ENCODE results near the gene OR13A1.
A peak's percentile ranks its signal among the peaks of the same experiment; 100 is the strongest.
"Not testable (repeated sequence)": the region's sequence is repeated elsewhere in the genome, so short reads cannot be mapped to it uniquely, and the experiment has no call there.

Gene OR13A1, protein sequence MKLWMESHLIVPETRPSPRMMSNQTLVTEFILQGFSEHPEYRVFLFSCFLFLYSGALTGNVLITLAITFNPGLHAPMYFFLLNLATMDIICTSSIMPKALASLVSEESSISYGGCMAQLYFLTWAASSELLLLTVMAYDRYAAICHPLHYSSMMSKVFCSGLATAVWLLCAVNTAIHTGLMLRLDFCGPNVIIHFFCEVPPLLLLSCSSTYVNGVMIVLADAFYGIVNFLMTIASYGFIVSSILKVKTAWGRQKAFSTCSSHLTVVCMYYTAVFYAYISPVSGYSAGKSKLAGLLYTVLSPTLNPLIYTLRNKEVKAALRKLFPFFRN

DNA sequence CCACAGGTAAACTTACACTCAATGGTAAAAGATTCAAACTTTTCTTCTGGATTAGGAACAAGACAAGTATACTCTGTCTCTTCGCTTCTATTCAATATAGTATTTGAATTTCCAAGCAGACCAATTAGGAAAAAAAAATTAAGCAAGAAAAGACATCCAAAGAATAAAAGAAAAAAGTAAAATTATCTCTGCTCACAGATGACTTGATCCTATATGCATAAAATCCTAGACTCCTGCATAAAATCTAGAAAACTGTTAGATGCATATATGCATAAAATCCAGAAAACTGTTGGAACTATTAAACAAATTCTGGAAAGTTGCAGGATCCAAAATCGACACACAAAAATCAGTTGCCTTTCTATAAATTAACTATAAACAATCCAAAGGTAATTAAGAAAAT, at the start of gene OR13A1:
TSS of gene OR13A1 (minus strand) at position 101 of the 400 bp plus-strand sequence. CDS start 11,186 bp downstream, outside the sequence.
- DNase-seq, result no peak

DNA sequence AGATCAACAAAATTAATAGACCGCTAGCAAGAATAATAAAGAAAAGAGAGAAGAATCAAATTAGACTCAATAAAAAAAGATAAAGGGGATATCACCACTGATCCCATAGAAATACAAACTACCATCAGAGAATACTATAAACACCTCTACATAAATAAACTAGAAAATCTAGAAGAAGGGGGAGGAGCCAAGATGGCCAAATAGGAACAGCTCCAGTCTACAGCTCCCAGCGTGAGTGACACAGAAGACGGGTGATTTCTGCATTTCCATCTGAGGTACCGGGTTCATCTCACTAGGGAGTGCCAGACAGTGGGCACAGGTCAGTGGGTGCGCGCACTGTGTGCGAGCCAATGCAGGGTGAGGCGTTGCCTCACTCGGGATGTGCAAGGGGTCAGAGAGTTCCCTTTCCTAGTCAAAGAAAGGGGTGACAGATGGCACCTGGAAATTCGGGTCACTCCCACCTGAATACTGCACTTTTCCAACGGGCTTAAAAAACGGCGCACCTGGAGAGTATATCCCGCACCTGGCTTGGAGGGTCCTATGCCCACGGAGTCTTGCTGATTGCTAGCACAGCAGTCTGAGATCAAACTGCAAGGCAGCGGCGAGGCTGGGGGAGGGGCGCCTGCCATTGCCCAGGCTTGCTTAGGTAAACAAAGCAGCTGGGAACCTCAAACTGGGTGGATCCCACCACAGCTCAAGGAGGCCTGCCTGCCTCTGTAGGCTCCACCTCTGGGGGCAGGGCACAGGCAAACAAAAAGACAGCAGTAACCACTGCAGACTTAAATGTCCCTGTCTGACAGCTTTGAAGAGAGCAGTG, 46.8 kb upstream of the OR13A1 start:
- peak; percentile 12 to 71 (median 41) for DNase-seq

DNA sequence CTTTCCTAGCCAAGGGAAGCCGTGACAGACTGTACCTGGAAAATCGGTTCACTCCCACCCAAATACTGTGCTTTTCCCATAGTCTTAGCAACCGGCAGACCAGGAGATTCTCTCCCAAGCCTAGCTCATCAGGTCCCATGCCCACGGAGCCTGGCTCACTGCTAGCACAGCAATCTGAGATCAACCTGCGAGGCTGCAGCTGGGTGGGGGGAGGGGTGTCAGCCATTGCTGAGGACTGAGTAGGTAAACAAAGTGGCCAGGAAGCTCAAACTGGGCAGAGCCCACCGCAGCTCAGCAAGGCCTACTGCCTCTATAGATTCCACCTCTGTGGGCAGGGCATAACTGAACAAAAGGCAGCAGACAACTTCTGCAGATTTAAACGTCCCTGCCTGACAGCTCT, 43.6 kb upstream of the OR13A1 start:
- DNase-seq, result peak in 2 of 3 experiments; percentile 3 to 13

GRCh38 chr10:45355494-45355893, 40.1 kb upstream of the OR13A1 start:
- DNase-seq, result no peak

DNA sequence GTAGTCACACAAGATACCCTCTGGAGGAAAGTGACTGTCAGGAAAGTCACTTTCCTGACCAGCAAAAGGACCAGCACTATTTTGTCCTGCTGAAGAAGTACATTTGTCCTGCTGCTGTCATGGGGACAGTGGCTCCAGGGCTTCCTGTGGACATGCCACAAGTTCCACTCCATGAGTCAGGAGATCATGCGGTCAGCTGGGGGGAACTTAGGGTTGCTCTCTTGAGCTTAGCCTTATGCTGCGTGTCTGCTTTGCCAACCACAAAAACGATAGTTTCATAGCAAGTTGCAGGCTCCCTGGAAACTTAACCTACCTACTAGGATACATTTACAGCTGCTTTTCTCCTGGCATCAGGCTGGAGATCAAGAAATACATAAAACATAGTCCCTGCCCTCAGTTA, 38.9 kb upstream of the OR13A1 start:
- no peak for DNase-seq

- DNase-seq, result no peak
Measured at GRCh38 chr10:45353186-45353585, 37.8 kb upstream of the OR13A1 start.

DNA sequence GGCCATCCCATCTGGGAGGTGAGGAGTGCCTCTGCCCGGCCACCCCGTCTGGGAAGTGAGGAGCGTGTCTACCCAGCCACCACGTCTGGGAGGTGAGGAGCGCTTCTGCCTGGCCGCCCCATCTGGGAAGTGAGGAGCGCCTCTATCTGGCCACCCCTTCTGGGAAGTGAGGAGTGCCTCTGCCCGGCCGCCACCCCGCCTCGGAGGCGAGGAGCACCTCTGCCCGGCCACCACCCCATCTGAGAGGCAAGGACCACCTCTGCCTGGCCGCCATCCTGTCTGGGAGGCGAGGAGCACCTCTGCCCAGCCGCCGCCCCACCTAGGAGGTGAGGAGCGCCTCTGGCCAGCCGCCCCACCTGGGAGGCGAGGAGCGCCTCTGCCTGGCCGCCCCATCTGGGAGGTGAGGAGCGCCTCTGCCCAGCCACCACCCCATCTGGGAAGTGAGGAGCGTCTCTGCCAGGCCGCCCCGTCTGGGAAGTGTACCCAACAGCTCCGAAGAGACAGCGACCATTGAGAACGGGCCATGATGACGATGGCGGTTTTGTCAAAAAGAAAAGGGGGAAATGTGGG, 32.9 kb upstream of the OR13A1 start:
- not testable (repeated sequence) for DNase-seq

DNA sequence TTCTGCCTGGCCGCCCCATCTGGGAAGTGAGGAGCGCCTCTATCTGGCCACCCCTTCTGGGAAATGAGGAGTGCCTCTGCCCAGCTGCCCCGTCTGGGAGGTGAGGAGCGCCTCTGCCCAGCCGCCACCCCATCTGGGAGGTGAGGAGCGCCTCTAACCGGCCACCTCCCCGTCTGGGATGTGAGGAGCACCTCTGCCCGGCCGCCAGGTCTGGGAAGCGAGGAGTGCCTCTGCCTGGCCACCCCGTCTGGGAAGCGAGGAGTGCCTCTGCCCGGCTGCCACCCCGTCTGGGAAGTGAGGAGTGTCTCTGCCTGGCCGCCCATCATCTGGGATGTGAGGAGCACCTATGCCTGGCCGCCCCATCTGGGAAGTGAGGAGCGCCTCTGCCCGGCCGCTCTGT, 32.1 kb upstream of the OR13A1 start:
- DNase-seq, result not testable (repeated sequence)

DNA sequence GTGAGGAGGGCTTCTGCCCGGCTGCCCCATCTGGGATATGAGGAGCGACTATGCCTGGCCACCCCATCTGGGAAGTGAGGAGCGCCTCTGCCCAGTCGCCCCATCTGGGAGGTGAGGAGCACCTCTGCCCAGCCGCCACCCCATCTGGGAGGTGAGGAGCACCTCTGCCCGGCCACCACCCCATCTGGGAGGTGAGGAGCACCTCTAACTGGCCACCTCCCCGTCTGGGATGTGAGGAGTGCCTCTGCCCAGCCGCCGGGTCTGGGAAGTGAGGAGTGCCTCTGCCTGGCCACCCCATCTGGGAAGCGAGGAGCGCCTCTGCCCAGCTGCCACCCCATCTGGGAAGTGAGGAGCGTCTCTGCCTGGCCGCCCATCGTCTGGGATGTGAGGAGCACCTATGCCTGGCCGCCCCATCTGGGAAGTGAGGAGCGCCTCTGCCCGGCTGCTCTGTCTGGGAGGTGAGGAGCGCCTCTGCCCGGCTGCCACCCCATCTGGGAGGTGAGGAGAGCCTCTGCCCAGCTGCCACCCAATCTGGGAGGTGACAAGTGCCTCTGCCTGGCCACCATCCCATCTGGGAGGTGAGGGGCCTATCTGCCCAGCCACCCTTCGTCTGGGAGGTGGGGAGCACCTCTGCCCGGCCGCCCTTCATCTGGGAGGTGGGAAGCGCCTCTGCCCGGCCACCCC, 31.4 kb upstream of the OR13A1 start:
- not testable (repeated sequence) for DNase-seq

DNA sequence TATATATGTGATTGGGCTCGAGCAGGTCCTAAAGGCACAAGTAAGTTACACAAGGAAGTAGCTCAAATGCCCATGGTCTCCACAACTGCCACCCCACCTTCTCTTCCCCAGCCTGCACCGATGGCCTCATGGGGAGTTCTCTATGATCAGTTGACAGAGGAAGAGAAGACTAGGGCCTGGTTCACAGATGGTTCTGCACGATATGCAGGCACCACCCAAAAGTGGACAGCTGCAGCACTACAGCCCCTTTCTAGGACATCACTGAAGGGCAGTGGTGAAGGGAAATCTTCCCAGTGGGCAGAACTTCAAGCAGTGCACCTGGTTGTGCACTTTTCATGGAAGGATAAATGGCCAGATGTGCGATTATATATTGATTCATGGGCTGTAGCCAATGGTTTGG, 25.0 kb upstream of the OR13A1 start:
- DNase-seq, result not testable (repeated sequence)

DNA sequence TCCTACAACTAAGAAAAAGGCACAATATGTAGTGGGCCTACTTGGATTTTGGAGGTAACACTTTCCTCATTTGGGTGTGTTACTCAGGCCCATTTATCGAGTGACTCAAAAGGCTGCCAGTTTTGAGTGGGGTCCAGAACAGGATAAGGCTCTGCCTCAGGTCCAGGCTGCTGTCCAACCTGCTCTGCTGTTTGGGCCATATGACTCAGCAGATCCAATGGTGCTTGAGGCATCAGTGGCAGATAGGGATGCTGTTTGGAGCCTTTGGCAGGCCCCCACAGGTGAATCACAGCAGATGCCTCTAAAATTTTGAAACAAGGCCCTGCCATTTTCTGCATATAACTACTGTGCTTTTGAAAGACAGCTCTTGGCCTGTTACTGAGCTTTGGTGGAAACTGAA, 24.5 kb upstream of the OR13A1 start:
- DNase-seq, result no peak

GRCh38 chr10:45331824-45332223, 16.4 kb upstream of the OR13A1 start:
- DNase-seq, result not testable (repeated sequence)

GRCh38 chr10:45326864-45327263, 11.5 kb upstream of the OR13A1 start:
- DNase-seq, result not testable (repeated sequence)

- DNase-seq, result no peak
Measured at GRCh38 chr10:45325116-45325515, 9.7 kb upstream of the OR13A1 start.

DNA sequence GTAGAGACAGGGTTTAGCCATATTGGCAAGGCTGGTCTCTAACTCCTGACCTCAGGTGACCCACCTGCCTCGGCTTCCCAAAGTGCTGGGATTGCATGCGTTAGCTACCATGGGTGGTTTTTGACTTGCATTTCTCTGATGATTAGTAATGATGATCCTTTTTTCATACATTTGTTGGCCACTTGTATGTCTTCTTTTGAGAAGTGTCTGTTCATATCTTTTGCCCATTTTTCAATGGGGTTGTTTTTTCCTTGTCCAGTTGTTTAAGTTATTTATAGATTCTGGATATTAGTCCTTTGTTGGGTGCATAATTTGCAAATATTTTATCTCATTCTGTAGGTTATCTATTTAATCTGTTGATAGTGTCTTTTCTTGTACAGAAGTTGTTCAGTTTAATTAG, 4.3 kb upstream of the OR13A1 start:
- no peak for DNase-seq

DNA sequence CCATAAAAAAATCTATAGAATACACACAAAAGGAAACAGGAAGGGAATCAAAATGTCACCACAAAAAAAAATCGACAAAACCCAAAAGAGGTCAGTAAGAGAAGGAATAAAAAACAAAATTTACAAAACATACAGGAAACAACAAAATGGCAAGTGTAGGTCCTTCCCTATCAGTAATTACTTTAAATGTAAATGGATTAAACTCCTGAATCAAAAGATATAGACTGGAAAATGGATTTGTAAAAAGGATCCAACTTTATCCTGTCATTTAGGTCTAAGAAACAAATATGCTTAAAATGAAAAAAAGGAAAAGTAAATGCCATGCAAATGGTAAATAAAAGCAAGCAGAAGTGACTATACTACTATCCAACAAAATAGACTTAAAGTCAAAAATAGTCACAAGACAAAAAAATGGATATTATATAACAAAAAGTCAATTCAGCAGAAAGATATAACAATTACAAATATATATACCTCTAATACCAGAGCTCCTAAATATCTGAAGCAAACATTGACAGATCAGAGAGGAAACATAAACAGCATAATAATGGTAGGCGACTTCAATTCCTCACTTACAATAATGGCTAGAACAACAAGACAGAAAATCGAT, 2.0 kb downstream of the OR13A1 start:
- no peak for DNase-seq

- peak in 2 of 3 experiments; percentile 0 to 18 for DNase-seq
Measured at GRCh38 chr10:45308707-45309106, 6.7 kb downstream of the OR13A1 start.

- DNase-seq, result no peak
Measured at GRCh38 chr10:45302573-45302972, 12.8 kb downstream of the OR13A1 start.

GRCh38 chr10:45298341-45298955, 17.0 kb downstream of the OR13A1 start:
- DNase-seq, result not testable (repeated sequence)

GRCh38 chr10:45294681-45295080, 20.7 kb downstream of the OR13A1 start:
- DNase-seq, result no peak

GRCh38 chr10:45286980-45287379, 28.4 kb downstream of the OR13A1 start:
- no peak for DNase-seq

- no peak for DNase-seq
Measured at GRCh38 chr10:45282061-45282460, 33.3 kb downstream of the OR13A1 start.

Data from NCI-H1417 (cell line).